K562 (cell line): Measurements from ENCODE around the gene CHN2. TPM values are rescaled to one million over a fixed set of nuclear protein-coding genes. Genes with fewer than 3 reads are reported as not detected.

Experiments used
- ATAC-seq: fragments of 200-7000 bp; cut with Tn5 transposase; 3 replicates; pipeline ENCODE4 v1.9.1; 2020; ENCODE audit warnings: moderate library complexity
- BruUV-seq: library from RNA; stranded (reverse); fragments of 400-500 nt; replicated peaks from 2 replicates; lab custom pipeline; 2021; lab: Mats Ljungman, UMichigan
- CTCF ChIA-PET: fragments of 300-600 bp; formaldehyde crosslinking; extraction: SDS; loops from one replicate; lab custom pipeline; 2021; ENCODE audit warnings: low intra/inter-chr PET ratio; lab: Yijun Ruan, JAX
- POLR2A ChIA-PET: fragments of 300-600, 350-650 bp; sonication (Branson Sonifier 250); formaldehyde crosslinking; extraction: SDS; loops from one replicate; lab custom pipeline; 2021; ENCODE audit warnings: antibody characterized with exemption, inconsistent platforms; lab: Yijun Ruan, JAX
- DNase-seq, 4 experiments: peaks; one replicate each; pipeline versions ENCODE4 v3.0.0 to v3.0.0-alpha.2; 2011 to 2018; ENCODE audit warnings: low spot score in 3 of 4, mixed read lengths in 3 of 4; ENCODE audit errors: extremely low read depth in 1 of 4
- FAIRE-seq: peaks from 2 replicates; lab custom pipeline; 2011; peaks lifted over from hg19 to GRCh38; lab: Jason Lieb, UNC
- H2AFZ ChIP-seq: 2 replicates; pipeline ENCODE4 v1.6.0; 2011; ENCODE audit warnings: low read depth, low read length, control low read depth, inconsistent platforms
- H3K27ac ChIP-seq: fragments of 200-600 bp; 3 replicates; pipeline ENCODE4 v1.8.0; 2011; ENCODE audit warnings: low read depth, mild to moderate bottlenecking, control low read depth, inconsistent platforms, low read length, moderate library complexity, mixed read lengths; ENCODE audit errors: extremely low read depth
- H3K27me3 ChIP-seq, 2 experiments: fragments of 300-600 bp in 1 of 2; 2 replicates in 1 of 2; 3 replicates in 1 of 2; pipeline versions ENCODE4 v1.6.0 to v1.8.0; 2011; ENCODE audit warnings: inconsistent platforms in 2 of 2, low read length in 2 of 2, mild to moderate bottlenecking in 1 of 2, mixed read lengths in 1 of 2, moderate library complexity in 1 of 2; ENCODE audit not compliant: control insufficient read depth in 2 of 2, insufficient read depth in 2 of 2
- H3K36me3 ChIP-seq: fragments of 300-600 bp; 3 replicates; pipeline ENCODE4 v1.8.0; 2011; ENCODE audit warnings: mild to moderate bottlenecking, low read length, inconsistent platforms; ENCODE audit not compliant: control insufficient read depth, insufficient read depth
- H3K4me1 ChIP-seq, 2 experiments: fragments of 200-600 bp in 1 of 2; replicated peaks in 1 of 2; 2 replicates in 1 of 2; 3 replicates in 1 of 2; pipeline versions ENCODE4 v1.5.1 to v1.8.0; 2011; ENCODE audit warnings: inconsistent platforms in 2 of 2, low read length in 2 of 2, mild to moderate bottlenecking in 1 of 2, mixed read lengths in 1 of 2, moderate library complexity in 1 of 2; ENCODE audit not compliant: control insufficient read depth in 2 of 2, insufficient read depth in 2 of 2
- H3K4me2 ChIP-seq: 2 replicates; pipeline ENCODE4 v1.6.1; 2011; ENCODE audit warnings: low read length, control low read depth, inconsistent platforms, mixed read lengths; ENCODE audit not compliant: insufficient read depth
- H3K4me3 ChIP-seq: fragments of 200-600 bp; sonication (generic), shearing (Covaris generic); 2 replicates; pipeline ENCODE4 v1.5.1; 2016; ENCODE audit warnings: control low read depth, inconsistent platforms
- H3K79me2 ChIP-seq: fragments of 200-600 bp; 3 replicates; pipeline ENCODE4 v1.8.0; 2011; ENCODE audit warnings: low read length, inconsistent platforms; ENCODE audit not compliant: control insufficient read depth, insufficient read depth
- H3K9ac ChIP-seq, 2 experiments: 2 replicates each; pipeline versions ENCODE4 v1.6.0 to v1.6.1; 2011; ENCODE audit warnings: low read depth in 2 of 2, low read length in 2 of 2, control low read depth in 1 of 2, inconsistent platforms in 1 of 2, mild to moderate bottlenecking in 1 of 2, mixed read lengths in 1 of 2; ENCODE audit not compliant: insufficient read depth in 1 of 2
- H3K9me1 ChIP-seq: one replicate; pipeline ENCODE4 v1.6.0; 2011; ENCODE audit warnings: inconsistent platforms, mild to moderate bottlenecking, low read length, moderate library complexity; ENCODE audit not compliant: control insufficient read depth, insufficient read depth
- H3K9me3 ChIP-seq: replicated peaks from 2 replicates; pipeline ENCODE4 v1.5.1; 2011; ENCODE audit warnings: low read depth, low read length, inconsistent platforms; ENCODE audit not compliant: control insufficient read depth, insufficient read depth
- H4K20me1 ChIP-seq: replicated peaks from 2 replicates; pipeline ENCODE4 v1.6.1; 2011; ENCODE audit warnings: low read length, inconsistent platforms, mixed read lengths; ENCODE audit not compliant: control insufficient read depth, insufficient read depth
- CEBPG ChIP-seq, 3 experiments: fragments of 200-800 bp in 1 of 3; sonication (Bioruptor generic) in 1 of 3; sonication (generic) in 1 of 3; formaldehyde crosslinking in 1 of 3; IDR thresholded peaks in 2 of 3; conservative IDR thresholded peaks in 1 of 3; 2 replicates each; pipeline versions ENCODE4 v1.6.1 to v1.8.0; 2016 to 2022; ENCODE audit warnings: missing compliant biosample characterization in 2 of 3, missing genetic modification characterization in 2 of 3, mild to moderate bottlenecking in 1 of 3, missing genetic modification reagents in 1 of 3
- PHB2 ChIP-seq: fragments of 450-650 bp; IDR thresholded peaks from 2 replicates; pipeline ENCODE4 v1.6.1; 2017; ENCODE audit warnings: low read depth
- TAF1 ChIP-seq: IDR thresholded peaks from 2 replicates; pipeline ENCODE4 v1.6.1; 2011; ENCODE audit warnings: mild to moderate bottlenecking, low read length, moderate library complexity; ENCODE audit not compliant: insufficient read depth, control insufficient read depth, severe bottlenecking; ENCODE audit errors: extremely low read depth
- TCF7 ChIP-seq: sonication (generic); IDR thresholded peaks from 2 replicates; pipeline ENCODE4 v1.6.1; 2016; ENCODE audit warnings: antibody characterized with exemption, borderline replicate concordance
- XRCC3 ChIP-seq: fragments of 450-650 bp; IDR thresholded peaks from 2 replicates; pipeline ENCODE4 v1.6.1; 2017; ENCODE audit warnings: mild to moderate bottlenecking, moderate library complexity
- ZNF124 ChIP-seq: sonication (generic); formaldehyde crosslinking; IDR thresholded peaks from 2 replicates; pipeline ENCODE4 v1.8.1; 2022; ENCODE audit warnings: missing genetic modification reagents
- WGBS: fragments of 100-300 bp; shearing (Covaris generic); methylation state at CpG from one replicate; pipeline ENCODE4 v1.1.6; 2016; ENCODE audit warnings: low coverage, mixed read lengths; ENCODE audit not compliant: insufficient coverage; ENCODE audit errors: missing lambda C conversion rate; 5-methylcytosine and 5-hydroxymethylcytosine counted together
- in situ Hi-C: fragments of 300-500 bp; cut with MboI; formaldehyde crosslinking; loops from 4 replicates; pipeline ENCODE4 v1.15.0; 2018; ENCODE audit warnings: inconsistent platforms, mixed read lengths
- intact Hi-C: fragments of 100-400 bp; cut with micrococcal nuclease; formaldehyde crosslinking; loops from 2 replicates; pipeline ENCODE4 v1.14.2; 2022
- polyA plus RNA-seq, 8 experiments: library from polyadenylated mRNA; depleted of rRNA in 4 of 8; stranded (reverse) in 5 of 8; unstranded in 3 of 8; fragments of >200 nt; fragmentation: Nextera tagmentation in 2 of 8; fragmentation: Illumina TruSeq in 1 of 8; extraction: Ambion mirVana in 2 of 8; extraction: Trizol in 1 of 8; gene quantifications; 2 replicates each; pipeline versions ENCODE4 v1.2.1 to v1.2.3, GENCODE V29; 2011 to 2014; ENCODE audit warnings: inconsistent platforms in 1 of 8, missing spikeins in 1 of 8
- total RNA-seq, 7 experiments: library from RNA; depleted of rRNA in 6 of 7; stranded (reverse); fragments of >200 nt in 6 of 7; fragmentation: Illumina TruSeq in 2 of 7; extraction: Trizol in 2 of 7; gene quantifications; 2 replicates each; pipeline versions ENCODE4 v1.2.1 to v1.2.3, GENCODE V29; 2011 to 2021; ENCODE audit warnings: low replicate concordance in 1 of 7
- TF ChIP-seq, protein P1 (sequence below): fragments of 450-650 bp; IDR thresholded peaks from 2 replicates; pipeline ENCODE4 v1.6.1; 2018; ENCODE audit not compliant: partially characterized antibody

The CHN2 gene
- total and polyA plus RNA-seq, 9 of the 15 experiments (the other 6 are each of a cell fraction or from before 2014, with no cell fraction given) = 0.12 to 2.1 (median 0.31) TPM; not detected in 1

DNA sequence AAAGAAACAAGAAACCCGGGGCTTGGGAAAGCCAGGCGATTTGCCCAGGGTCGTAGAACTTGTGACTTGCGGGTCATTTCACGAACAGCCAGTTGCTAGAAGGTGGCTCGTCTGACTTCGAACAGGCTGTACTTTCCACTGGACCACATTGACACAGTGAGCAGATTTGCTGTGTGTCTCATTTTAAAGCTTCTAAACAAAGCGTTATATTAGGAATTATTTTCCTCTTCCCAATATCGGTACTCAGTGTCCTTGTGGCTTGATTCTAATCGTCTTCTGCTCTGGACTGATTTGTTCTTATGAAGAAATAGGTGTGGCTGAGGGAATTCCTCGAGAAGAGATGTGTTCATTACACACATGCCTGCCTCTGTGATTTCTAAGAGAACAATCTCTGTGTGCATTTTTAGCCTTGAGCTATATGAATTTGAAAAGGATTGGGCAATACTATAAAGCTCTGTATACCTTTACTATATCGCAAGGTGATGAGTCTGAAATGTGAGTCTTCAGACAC lies 219.1 kb downstream of the CHN2 start:
- no peak for ATAC-seq

DNA sequence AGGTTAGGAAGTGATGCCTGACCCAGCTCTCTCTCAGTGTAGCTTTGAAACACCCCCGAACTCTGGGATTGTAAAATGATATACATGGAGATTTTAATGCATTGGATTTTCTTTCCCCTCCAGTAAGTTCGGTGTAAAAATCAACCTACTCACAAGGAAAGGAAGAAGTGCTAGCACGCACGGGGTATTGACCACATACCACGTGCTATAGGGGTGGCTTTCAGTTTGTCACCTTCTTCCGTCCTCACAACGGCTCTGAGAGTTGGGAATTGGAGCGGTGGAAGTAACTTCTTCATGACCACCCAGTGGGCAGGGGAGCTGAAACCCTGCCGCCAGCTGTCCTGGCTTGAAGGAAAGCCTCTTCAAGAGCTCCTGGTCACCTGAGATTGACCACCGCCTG lies 219.6 kb downstream of the CHN2 start:
- in situ Hi-C loops = no loop called here

More for the DNA sequence above, 219.1 kb downstream of the CHN2 start:
- H3K4me3 ChIP-seq = no peak overlapping the region
- no peaks in the 10 kb centered on the region for H3K4me1 ChIP-seq
- no peaks in the 10 kb centered on the region for H3K36me3 ChIP-seq
- H3K9ac ChIP-seq = no peak overlapping the region
- no peak overlapping the region for H3K4me2 ChIP-seq
- H4K20me1 ChIP-seq = no peaks in the 10 kb centered on the region
- H3K79me2 ChIP-seq = no peaks in the 10 kb centered on the region
- H3K9me1 ChIP-seq = no peaks in the 10 kb centered on the region
- no peak overlapping the region for H2AFZ ChIP-seq
- DNase-seq (no peak), FAIRE-seq (no peak)
- 6% methylated on average over 12 of the region's 12 CpGs for WGBS
- peaks cover 16 to 47% of the 10 kb centered on the region in 2 experiments; a peak in 3 of 5 replicates for H3K27me3 ChIP-seq
- TF ChIP-seq CEBPG (CRISPR knock-in tag; IDR thresholded peaks at IDR 0.05) (no peak), CEBPG (tag; conservative IDR thresholded peaks at IDR 0.05 in 1 of 2, IDR thresholded peaks at IDR 0.05 in 1 of 2) (peak in 1 of 2 experiments; percentile 16; a peak in 1 of 4 replicates), ZNF124 (CRISPR knock-in tag) (no peak)
- intact Hi-C loops = no loop called here
- H3K27ac ChIP-seq = no peak overlapping the region
- ChIA-PET POLR2A (no interaction called here), CTCF (no interaction called here)
- in situ Hi-C loops = no loop called here
- no peaks in the 10 kb centered on the region for H3K9me3 ChIP-seq
- BruUV-seq = no TSS peak

More for the DNA sequence above, 219.6 kb downstream of the CHN2 start:
- H3K4me1 ChIP-seq = no peaks in the 10 kb centered on the region
- H3K79me2 ChIP-seq = no peaks in the 10 kb centered on the region
- POLR2A ChIA-PET = no interaction called here
- CTCF ChIA-PET = no interaction called here
- no peak overlapping the region for H3K27ac ChIP-seq
- intact Hi-C loops = no loop called here
- H3K4me2 ChIP-seq = no peak overlapping the region
- H3K36me3 ChIP-seq = no peaks in the 10 kb centered on the region
- peaks cover 16 to 47% of the 10 kb centered on the region in 2 experiments; a peak in 3 of 5 replicates for H3K27me3 ChIP-seq
- H3K9me1 ChIP-seq = no peaks in the 10 kb centered on the region
- WGBS = 7% methylated on average over 10 of the region's 10 CpGs
- ATAC-seq (no peak), FAIRE-seq (no peak), DNase-seq (no peak)
- H3K9ac ChIP-seq = no peak overlapping the region
- H4K20me1 ChIP-seq = no peaks in the 10 kb centered on the region
- no peak overlapping the region for H3K4me3 ChIP-seq
- BruUV-seq = no TSS peak
- no peak overlapping the region for H2AFZ ChIP-seq
- no peak for TF ChIP-seq TAF1
- TF ChIP-seq, protein P1, sequence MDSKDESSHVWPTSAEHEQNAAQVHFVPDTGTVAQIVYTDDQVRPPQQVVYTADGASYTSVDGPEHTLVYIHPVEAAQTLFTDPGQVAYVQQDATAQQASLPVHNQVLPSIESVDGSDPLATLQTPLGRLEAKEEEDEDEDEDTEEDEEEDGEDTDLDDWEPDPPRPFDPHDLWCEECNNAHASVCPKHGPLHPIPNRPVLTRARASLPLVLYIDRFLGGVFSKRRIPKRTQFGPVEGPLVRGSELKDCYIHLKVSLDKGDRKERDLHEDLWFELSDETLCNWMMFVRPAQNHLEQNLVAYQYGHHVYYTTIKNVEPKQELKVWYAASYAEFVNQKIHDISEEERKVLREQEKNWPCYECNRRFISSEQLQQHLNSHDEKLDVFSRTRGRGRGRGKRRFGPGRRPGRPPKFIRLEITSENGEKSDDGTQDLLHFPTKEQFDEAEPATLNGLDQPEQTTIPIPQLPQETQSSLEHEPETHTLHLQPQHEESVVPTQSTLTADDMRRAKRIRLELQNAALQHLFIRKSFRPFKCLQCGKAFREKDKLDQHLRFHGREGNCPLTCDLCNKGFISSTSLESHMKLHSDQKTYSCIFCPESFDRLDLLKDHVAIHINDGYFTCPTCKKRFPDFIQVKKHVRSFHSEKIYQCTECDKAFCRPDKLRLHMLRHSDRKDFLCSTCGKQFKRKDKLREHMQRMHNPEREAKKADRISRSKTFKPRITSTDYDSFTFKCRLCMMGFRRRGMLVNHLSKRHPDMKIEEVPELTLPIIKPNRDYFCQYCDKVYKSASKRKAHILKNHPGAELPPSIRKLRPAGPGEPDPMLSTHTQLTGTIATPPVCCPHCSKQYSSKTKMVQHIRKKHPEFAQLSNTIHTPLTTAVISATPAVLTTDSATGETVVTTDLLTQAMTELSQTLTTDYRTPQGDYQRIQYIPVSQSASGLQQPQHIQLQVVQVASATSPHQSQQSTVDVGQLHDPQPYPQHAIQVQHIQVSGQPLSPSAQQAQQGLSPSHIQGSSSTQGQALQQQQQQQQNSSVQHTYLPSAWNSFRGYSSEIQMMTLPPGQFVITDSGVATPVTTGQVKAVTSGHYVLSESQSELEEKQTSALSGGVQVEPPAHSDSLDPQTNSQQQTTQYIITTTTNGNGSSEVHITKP = no peak
- no peak for TF ChIP-seq PHB2
- no peak for TF ChIP-seq TCF7
- no peak for TF ChIP-seq XRCC3
- no peaks in the 10 kb centered on the region for H3K9me3 ChIP-seq
